ENCODE results near the gene NTM. TPM values are rescaled to one million over a fixed set of nuclear protein-coding genes. Genes with fewer than 3 reads are reported as not detected.
"Not testable (repeated sequence)": the region's sequence is repeated elsewhere in the genome, so short reads cannot be mapped to it uniquely, and the experiment has no call there.

NTM gene
- total RNA-seq, 1 donor from 2014 or later: 9.9 TPM

- H3K9ac ChIP-seq (ENCODE audit: low read depth in 1 of 3, low read length in 3 of 3): no peak overlapping the region
- no peak overlapping the region for H3K4me3 ChIP-seq (ENCODE audit: low read length in 3 of 3)
- H3K27me3 ChIP-seq (ENCODE audit: control insufficient read depth in 3 of 3, insufficient read depth in 3 of 3, low read length in 3 of 3): peaks cover 24 to 29% (median 26%) of the 10 kb centered on the region in 3 donors
- H3K27ac ChIP-seq (ENCODE audit: low read depth, low read length): no peak overlapping the region
- H3K9me3 ChIP-seq (ENCODE audit: control insufficient read depth in 3 of 3, low read length in 3 of 3): no peaks in the 10 kb centered on the region
- H3K36me3 ChIP-seq (ENCODE audit: control insufficient read depth in 3 of 3, insufficient read depth in 3 of 3, low read length in 3 of 3): no peaks in the 10 kb centered on the region
- no peaks in the 10 kb centered on the region for H3K4me1 ChIP-seq (ENCODE audit: control insufficient read depth in 3 of 3, insufficient read depth in 3 of 3, low read length in 3 of 3)
Observed at GRCh38 chr11:131906963-131907362, 536.5 kb downstream of the NTM start.

- Histone ChIP-seq H3K27me3 (ENCODE audit: control insufficient read depth in 3 of 3, insufficient read depth in 3 of 3, low read length in 3 of 3) (peaks cover 28 to 32% (median 29%) of the 10 kb centered on the region in 3 donors), H3K27ac (ENCODE audit: low read depth, low read length) (no peak overlapping the region), H3K9me3 (ENCODE audit: control insufficient read depth in 3 of 3, low read length in 3 of 3) (no peaks in the 10 kb centered on the region), H3K4me1 (ENCODE audit: control insufficient read depth in 3 of 3, insufficient read depth in 3 of 3, low read length in 3 of 3) (no peaks in the 10 kb centered on the region), H3K36me3 (ENCODE audit: control insufficient read depth in 3 of 3, insufficient read depth in 3 of 3, low read length in 3 of 3) (no peaks in the 10 kb centered on the region), H3K9ac (ENCODE audit: low read depth in 1 of 3, low read length in 3 of 3) (no peak overlapping the region), H3K4me3 (ENCODE audit: low read length in 3 of 3) (no peak overlapping the region)
Observed at GRCh38 chr11:131907371-131907770, 537.0 kb downstream of the NTM start.

GRCh38 chr11:131908316-131908715 lies 537.9 kb downstream of the NTM start:
- Histone ChIP-seq H3K27ac (ENCODE audit: low read depth, low read length) (no peak overlapping the region), H3K36me3 (ENCODE audit: control insufficient read depth in 3 of 3, insufficient read depth in 3 of 3, low read length in 3 of 3) (no peaks in the 10 kb centered on the region), H3K27me3 (ENCODE audit: control insufficient read depth in 3 of 3, insufficient read depth in 3 of 3, low read length in 3 of 3) (peaks cover 28 to 34% (median 32%) of the 10 kb centered on the region in 3 donors), H3K4me3 (ENCODE audit: low read length in 3 of 3) (no peak overlapping the region), H3K4me1 (ENCODE audit: control insufficient read depth in 3 of 3, insufficient read depth in 3 of 3, low read length in 3 of 3) (no peaks in the 10 kb centered on the region), H3K9ac (ENCODE audit: low read depth in 1 of 3, low read length in 3 of 3) (no peak overlapping the region), H3K9me3 (ENCODE audit: control insufficient read depth in 3 of 3, low read length in 3 of 3) (no peaks in the 10 kb centered on the region)

- Histone ChIP-seq H3K27ac (ENCODE audit: low read depth, low read length) (no peak overlapping the region), H3K9ac (ENCODE audit: low read depth in 1 of 3, low read length in 3 of 3) (no peak overlapping the region), H3K4me1 (ENCODE audit: control insufficient read depth in 3 of 3, insufficient read depth in 3 of 3, low read length in 3 of 3) (no peaks in the 10 kb centered on the region), H3K27me3 (ENCODE audit: control insufficient read depth in 3 of 3, insufficient read depth in 3 of 3, low read length in 3 of 3) (peaks cover 31 to 42% (median 34%) of the 10 kb centered on the region in 3 donors), H3K4me3 (ENCODE audit: low read length in 3 of 3) (no peak overlapping the region), H3K9me3 (ENCODE audit: control insufficient read depth in 3 of 3, low read length in 3 of 3) (no peaks in the 10 kb centered on the region), H3K36me3 (ENCODE audit: control insufficient read depth in 3 of 3, insufficient read depth in 3 of 3, low read length in 3 of 3) (no peaks in the 10 kb centered on the region)
Observed at GRCh38 chr11:131909426-131910177, 539.2 kb downstream of the NTM start.

- no peaks in the 10 kb centered on the region for H3K9me3 ChIP-seq (ENCODE audit: control insufficient read depth in 3 of 3, low read length in 3 of 3)
- peaks cover 31 to 42% (median 34%) of the 10 kb centered on the region in 3 donors for H3K27me3 ChIP-seq (ENCODE audit: control insufficient read depth in 3 of 3, insufficient read depth in 3 of 3, low read length in 3 of 3)
- H3K27ac ChIP-seq (ENCODE audit: low read depth, low read length): no peak overlapping the region
- no peaks in the 10 kb centered on the region for H3K4me1 ChIP-seq (ENCODE audit: control insufficient read depth in 3 of 3, insufficient read depth in 3 of 3, low read length in 3 of 3)
- no peak overlapping the region for H3K4me3 ChIP-seq (ENCODE audit: low read length in 3 of 3)
- H3K9ac ChIP-seq (ENCODE audit: low read depth in 1 of 3, low read length in 3 of 3): no peak overlapping the region
- no peaks in the 10 kb centered on the region for H3K36me3 ChIP-seq (ENCODE audit: control insufficient read depth in 3 of 3, insufficient read depth in 3 of 3, low read length in 3 of 3)
Observed at GRCh38 chr11:131910178-131910522, 539.7 kb downstream of the NTM start.

GRCh38 chr11:131910523-131911387 lies 540.3 kb downstream of the NTM start:
- peak overlapping the region; percentile 26 to 36 (median 29) for H3K4me3 ChIP-seq (ENCODE audit: low read length in 3 of 3)
- H3K36me3 ChIP-seq (ENCODE audit: control insufficient read depth in 3 of 3, insufficient read depth in 3 of 3, low read length in 3 of 3): no peaks in the 10 kb centered on the region
- H3K9ac ChIP-seq (ENCODE audit: low read depth in 1 of 3, low read length in 3 of 3): peak overlapping the region in 1 of 3 donors; percentile 8
- H3K27me3 ChIP-seq (ENCODE audit: control insufficient read depth in 3 of 3, insufficient read depth in 3 of 3, low read length in 3 of 3): peaks cover 31 to 42% (median 34%) of the 10 kb centered on the region in 3 donors
- no peaks in the 10 kb centered on the region for H3K4me1 ChIP-seq (ENCODE audit: control insufficient read depth in 3 of 3, insufficient read depth in 3 of 3, low read length in 3 of 3)
- no peaks in the 10 kb centered on the region for H3K9me3 ChIP-seq (ENCODE audit: control insufficient read depth in 3 of 3, low read length in 3 of 3)
- no peak overlapping the region for H3K27ac ChIP-seq (ENCODE audit: low read depth, low read length)

GRCh38 chr11:131911388-131912032 lies 541.1 kb downstream of the NTM start:
- H3K27me3 ChIP-seq (ENCODE audit: control insufficient read depth in 3 of 3, insufficient read depth in 3 of 3, low read length in 3 of 3): peaks cover 31 to 42% (median 34%) of the 10 kb centered on the region in 3 donors
- not testable (repeated sequence) for H3K27ac ChIP-seq (ENCODE audit: low read depth, low read length); H3K9me3 ChIP-seq (ENCODE audit: control insufficient read depth in 3 of 3, low read length in 3 of 3); H3K4me1 ChIP-seq (ENCODE audit: control insufficient read depth in 3 of 3, insufficient read depth in 3 of 3, low read length in 3 of 3); H3K9ac ChIP-seq (ENCODE audit: low read depth in 1 of 3, low read length in 3 of 3); H3K36me3 ChIP-seq (ENCODE audit: control insufficient read depth in 3 of 3, insufficient read depth in 3 of 3, low read length in 3 of 3)
- H3K4me3 ChIP-seq (ENCODE audit: low read length in 3 of 3): peak overlapping the region in 2 of 3 donors; percentile 26 to 36

- Histone ChIP-seq H3K27ac (ENCODE audit: low read depth, low read length) (no peak overlapping the region), H3K9ac (ENCODE audit: low read depth in 1 of 3, low read length in 3 of 3) (no peak overlapping the region), H3K27me3 (ENCODE audit: control insufficient read depth in 3 of 3, insufficient read depth in 3 of 3, low read length in 3 of 3) (peaks cover 31 to 42% (median 34%) of the 10 kb centered on the region in 3 donors), H3K4me3 (ENCODE audit: low read length in 3 of 3) (no peak overlapping the region), H3K4me1 (ENCODE audit: control insufficient read depth in 3 of 3, insufficient read depth in 3 of 3, low read length in 3 of 3) (no peaks in the 10 kb centered on the region), H3K9me3 (ENCODE audit: control insufficient read depth in 3 of 3, low read length in 3 of 3) (no peaks in the 10 kb centered on the region), H3K36me3 (ENCODE audit: control insufficient read depth in 3 of 3, insufficient read depth in 3 of 3, low read length in 3 of 3) (no peaks in the 10 kb centered on the region)
Observed at GRCh38 chr11:131912134-131912533, 541.7 kb downstream of the NTM start.

- Histone ChIP-seq H3K27me3 (ENCODE audit: control insufficient read depth in 3 of 3, insufficient read depth in 3 of 3, low read length in 3 of 3) (peaks cover 29 to 45% (median 31%) of the 10 kb centered on the region in 3 donors), H3K4me1 (ENCODE audit: control insufficient read depth in 3 of 3, insufficient read depth in 3 of 3, low read length in 3 of 3) (no peaks in the 10 kb centered on the region), H3K9me3 (ENCODE audit: control insufficient read depth in 3 of 3, low read length in 3 of 3) (no peaks in the 10 kb centered on the region), H3K36me3 (ENCODE audit: control insufficient read depth in 3 of 3, insufficient read depth in 3 of 3, low read length in 3 of 3) (no peaks in the 10 kb centered on the region), H3K4me3 (ENCODE audit: low read length in 3 of 3) (no peak overlapping the region), H3K9ac (ENCODE audit: low read depth in 1 of 3, low read length in 3 of 3) (no peak overlapping the region), H3K27ac (ENCODE audit: low read depth, low read length) (no peak overlapping the region)
Observed at GRCh38 chr11:131913267-131913666, 542.9 kb downstream of the NTM start.
